HEK293 (cell line): ENCODE results near the gene FZR1.

Experiments used
- CTCF ChIA-PET: fragments of 350-600 bp; formaldehyde crosslinking; extraction: SDS; loops from one replicate; lab custom pipeline; 2021; ENCODE audit warnings: antibody characterized with exemption; lab: Yijun Ruan, JAX
- POLR2A ChIA-PET: fragments of 300-600 bp; formaldehyde crosslinking; extraction: SDS; loops from one replicate; lab custom pipeline; 2020; ENCODE audit warnings: antibody characterized with exemption, inconsistent platforms; lab: Yijun Ruan, JAX
- H3K27ac ChIP-seq: fragments of 200-500 bp; sonication (Bioruptor generic); 2 replicates; pipeline ENCODE4 v1.5.1; 2014; ENCODE audit warnings: low read depth, low read length, control low read depth, inconsistent platforms; ENCODE audit errors: extremely low read depth
- H3K36me3 ChIP-seq, 2 experiments: fragments of 200-500 bp in 1 of 2; sonication (Bioruptor generic) in 1 of 2; 1 replicate in 1 of 2; 2 replicates in 1 of 2; pipeline ENCODE4 v1.5.1; 2014 to 2017; ENCODE audit warnings: inconsistent platforms in 2 of 2, low read length in 2 of 2; ENCODE audit not compliant: control insufficient read depth in 2 of 2, insufficient read depth in 1 of 2
- H3K4me1 ChIP-seq: fragments of 200-500 bp; sonication (Bioruptor generic); 2 replicates; pipeline ENCODE4 v1.5.1; 2014; ENCODE audit warnings: mild to moderate bottlenecking, low read length, inconsistent platforms; ENCODE audit not compliant: control insufficient read depth, insufficient read depth
- H3K4me3 ChIP-seq: 2 replicates; pipeline ENCODE4 v1.5.1; 2011; ENCODE audit warnings: low read depth, mild to moderate bottlenecking, control low read depth, low read length, moderate library complexity
- H3K9me3 ChIP-seq: fragments of 200-500 bp; sonication (Bioruptor generic); 2 replicates; pipeline ENCODE4 v1.5.1; 2014; ENCODE audit warnings: low read depth, low read length, inconsistent platforms; ENCODE audit not compliant: control insufficient read depth, insufficient read depth
- FEZF1 ChIP-seq: fragments of 450-650 bp; formaldehyde crosslinking; IDR thresholded peaks from 2 replicates; pipeline ENCODE4 v1.5.1; 2016; ENCODE audit warnings: missing biosample characterization, missing genetic modification characterization
- HIC1 ChIP-seq: fragments of 450-650 bp; formaldehyde crosslinking; IDR thresholded peaks from 2 replicates; pipeline ENCODE4 v1.5.1; 2016; ENCODE audit warnings: missing biosample characterization, missing genetic modification characterization
- KLF1 ChIP-seq: fragments of 450-650 bp; formaldehyde crosslinking; IDR thresholded peaks from 2 replicates; pipeline ENCODE4 v1.5.1; 2016; ENCODE audit warnings: missing biosample characterization, missing genetic modification characterization
- MYNN ChIP-seq: fragments of 450-650 bp; formaldehyde crosslinking; IDR thresholded peaks from 2 replicates; pipeline ENCODE4 v1.5.1; 2016; ENCODE audit warnings: missing biosample characterization, missing genetic modification characterization, borderline replicate concordance
- SETDB1 ChIP-seq: IDR thresholded peaks from one replicate; pipeline ENCODE4 v1.6.1; 2017; ENCODE audit warnings: mild to moderate bottlenecking, low read length, moderate library complexity, mixed read lengths; ENCODE audit not compliant: insufficient read length
- ZBTB17 ChIP-seq: fragments of 450-650 bp; formaldehyde crosslinking; IDR thresholded peaks from 2 replicates; pipeline ENCODE4 v1.5.1; 2016; ENCODE audit warnings: missing biosample characterization, missing genetic modification characterization
- ZBTB48 ChIP-seq: fragments of 450-650 bp; formaldehyde crosslinking; IDR thresholded peaks from 2 replicates; pipeline ENCODE4 v1.5.1; 2016; ENCODE audit warnings: missing biosample characterization, missing genetic modification characterization
- ZBTB49 ChIP-seq: fragments of 450-650 bp; formaldehyde crosslinking; IDR thresholded peaks from 2 replicates; pipeline ENCODE4 v1.5.1; 2016; ENCODE audit warnings: missing biosample characterization, missing genetic modification characterization, low read depth
- ZIC2 ChIP-seq: fragments of 450-650 bp; formaldehyde crosslinking; IDR thresholded peaks from 2 replicates; pipeline ENCODE4 v1.5.1; 2016; ENCODE audit warnings: missing biosample characterization, missing genetic modification characterization
- ZNF335 ChIP-seq: fragments of 450-650 bp; formaldehyde crosslinking; conservative IDR thresholded peaks from 2 replicates; pipeline ENCODE4 v1.5.1; 2016; ENCODE audit warnings: missing biosample characterization, missing genetic modification characterization
- ZNF544 ChIP-seq: fragments of 450-650 bp; formaldehyde crosslinking; IDR thresholded peaks from 2 replicates; pipeline ENCODE4 v1.5.0; 2017; ENCODE audit warnings: missing biosample characterization, missing genetic modification characterization
- ZNF580 ChIP-seq: fragments of 450-650 bp; formaldehyde crosslinking; IDR thresholded peaks from 2 replicates; pipeline ENCODE4 v1.5.1; 2016; ENCODE audit warnings: missing biosample characterization, missing genetic modification characterization
- ZNF596 ChIP-seq: fragments of 450-650 bp; IDR thresholded peaks from 2 replicates; pipeline ENCODE4 v1.5.0; 2018; ENCODE audit warnings: missing biosample characterization, mild to moderate bottlenecking, missing genetic modification characterization, moderate library complexity
- ZNF704 ChIP-seq: fragments of 450-650 bp; formaldehyde crosslinking; IDR thresholded peaks from 2 replicates; pipeline ENCODE4 v1.5.1; 2016; ENCODE audit warnings: missing biosample characterization, missing genetic modification characterization
- ZNF76 ChIP-seq: fragments of 450-650 bp; formaldehyde crosslinking; IDR thresholded peaks from 2 replicates; pipeline ENCODE4; 2016; ENCODE audit warnings: low read depth, missing biosample characterization, missing genetic modification characterization, borderline replicate concordance
- ZNF843 ChIP-seq: fragments of 450-650 bp; formaldehyde crosslinking; IDR thresholded peaks from 2 replicates; pipeline ENCODE4 v1.5.1; 2016; ENCODE audit warnings: missing biosample characterization, missing genetic modification characterization
- ZSCAN23 ChIP-seq: fragments of 450-650 bp; formaldehyde crosslinking; IDR thresholded peaks from 2 replicates; pipeline ENCODE4 v1.5.1; 2016; ENCODE audit warnings: missing biosample characterization, missing genetic modification characterization
- ZSCAN4 ChIP-seq: fragments of 450-650 bp; formaldehyde crosslinking; IDR thresholded peaks from 2 replicates; pipeline ENCODE4 v1.5.1; 2017; ENCODE audit warnings: missing biosample characterization, missing genetic modification characterization

Gene FZR1

GRCh38 chr19:3480383-3481091 lies 25.6 kb upstream of the FZR1 start, which contains the start of gene SMIM24 (continued):
- TF ChIP-seq ZIC2 (tag by site-specific recombination) (peak; percentile 30; the same call in 1 of the 2 replicates), KLF1 (tag by site-specific recombination) (peak; percentile 85)
- TF ChIP-seq, all 188 proteins: peak for 7

GRCh38 chr19:3481241-3482090 lies 24.6 kb upstream of the FZR1 start:
- no peak overlapping the region for H3K27ac ChIP-seq
- no peak overlapping the region for H3K4me3 ChIP-seq
- ChIA-PET CTCF (interaction anchor here (0.6 to 9.4 kb wide), 4 partner anchors 10 to 721 kb away, joined by 3 to 62 read pairs (median 6); no protein-coding TSS in a partner anchor), POLR2A (no interaction called here)
- no peaks in the 10 kb centered on the region for H3K4me1 ChIP-seq
- no peak for TF ChIP-seq FEZF1 (tag by site-specific recombination)
- TF ChIP-seq ZNF335 (tag by site-specific recombination) = no peak
- no peak for TF ChIP-seq HIC1 (tag by site-specific recombination)
- TF ChIP-seq ZNF580 = no peak
- TF ChIP-seq ZSCAN23 (tag by site-specific recombination) = no peak
- no peak for TF ChIP-seq ZBTB48
- no peak for TF ChIP-seq ZNF843
- no peak for TF ChIP-seq ZNF704 (tag by site-specific recombination)
- TF ChIP-seq ZNF544 (tag by site-specific recombination) = no peak
- TF ChIP-seq ZBTB17 (tag by site-specific recombination) = no peak
- no peak for TF ChIP-seq ZBTB49
- TF ChIP-seq ZNF596 (tag by site-specific recombination) = no peak
- TF ChIP-seq SETDB1 = no peak
- TF ChIP-seq ZSCAN4 (tag by site-specific recombination) = no peak
- TF ChIP-seq ZNF76 (tag by site-specific recombination) = no peak
- no peak for TF ChIP-seq MYNN (tag by site-specific recombination)
- H3K9me3 ChIP-seq = no peaks in the 10 kb centered on the region
- H3K36me3 ChIP-seq = no peaks in the 10 kb centered on the region
